Midbrain (tissue), 1 donor: ENCODE results near the gene RGS3.
"Not testable (repeated sequence)": the region's sequence is repeated elsewhere in the genome, so short reads cannot be mapped to it uniquely, and the experiment has no call there.

ENCODE experiments used
- DNase-seq: peaks from one replicate; lab custom pipeline; 2025; lab: John Stamatoyannopoulos, UW

Gene RGS3

DNA sequence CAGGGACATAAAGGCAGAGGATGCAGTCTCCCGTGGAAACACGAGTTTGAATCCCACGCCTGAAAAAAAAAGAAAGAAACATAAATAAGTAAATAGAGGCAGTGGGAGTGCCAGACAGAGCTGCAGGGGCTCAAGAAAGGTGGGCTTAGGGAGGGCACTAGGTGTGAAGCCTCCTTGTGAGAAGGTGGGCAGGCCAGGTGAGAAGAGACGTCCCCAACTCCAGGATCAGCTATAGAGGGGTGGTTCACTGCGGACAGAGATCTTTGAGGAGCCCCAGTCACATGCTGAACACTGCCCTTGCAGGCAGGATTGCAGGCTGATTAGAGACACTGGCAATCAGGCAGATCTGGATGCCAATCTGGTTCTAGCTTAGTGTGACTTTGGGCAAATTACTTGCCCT is 172.1 kb downstream of the RGS3 start:
- DNase-seq = no peak

DNA sequence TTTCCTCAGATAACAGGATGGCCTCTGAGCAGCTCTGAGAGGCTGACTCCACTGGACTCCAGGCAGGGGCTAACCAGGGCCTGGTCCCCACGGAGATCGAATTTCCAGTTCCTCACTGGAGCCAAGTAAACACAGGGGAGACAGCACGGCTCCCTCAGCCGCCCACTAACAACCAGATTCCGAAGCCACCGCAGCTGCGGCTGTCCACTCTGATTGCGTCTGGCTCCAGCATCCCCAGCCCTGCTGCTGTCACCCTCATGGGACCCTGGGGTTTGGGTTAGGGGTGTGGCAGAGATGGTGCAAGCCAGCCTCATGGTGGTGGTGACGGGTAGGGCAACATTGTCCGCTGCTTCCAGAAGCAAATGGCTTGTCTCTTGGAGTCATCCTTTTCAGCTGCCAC is 172.6 kb downstream of the RGS3 start:
- DNase-seq = no peak

DNA sequence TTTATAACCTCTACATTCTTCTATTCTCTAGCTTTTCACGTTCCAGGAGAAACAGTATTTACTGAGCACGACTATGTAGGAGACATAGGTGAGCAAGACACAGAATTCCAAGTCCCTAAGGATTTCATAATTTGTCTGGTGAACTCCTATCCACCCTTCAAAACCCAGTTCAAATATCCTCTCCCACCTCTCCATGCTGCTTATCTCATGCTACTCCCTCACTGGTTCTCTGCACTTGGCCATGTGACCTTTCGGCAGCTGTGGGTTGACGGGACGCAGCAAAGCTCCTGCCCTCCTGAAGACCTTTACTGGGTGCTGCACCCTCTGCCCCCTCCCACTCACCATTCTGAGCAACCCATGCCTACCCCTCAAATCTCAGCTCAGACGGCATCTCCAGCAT is 173.2 kb downstream of the RGS3 start:
- no peak for DNase-seq

DNA sequence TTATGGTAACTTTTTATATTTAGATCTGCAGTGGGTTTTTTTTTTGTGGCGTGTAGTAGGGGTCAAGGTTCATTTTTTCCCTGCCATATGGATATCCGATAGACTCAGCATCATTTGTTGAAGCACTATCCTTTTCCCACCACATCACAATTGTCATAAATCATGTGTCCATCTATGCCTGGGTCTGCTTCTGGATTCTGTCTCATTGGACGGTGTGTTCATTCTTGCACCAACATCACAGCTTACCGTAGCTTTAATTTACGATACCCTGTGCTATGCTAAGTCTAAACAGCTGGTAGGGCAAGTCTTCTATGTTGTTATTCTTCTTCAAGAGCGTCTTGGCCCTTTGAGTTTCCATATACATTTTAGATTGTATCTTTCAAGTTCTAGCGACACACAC is 175.0 kb downstream of the RGS3 start:
- DNase-seq = no peak

DNA sequence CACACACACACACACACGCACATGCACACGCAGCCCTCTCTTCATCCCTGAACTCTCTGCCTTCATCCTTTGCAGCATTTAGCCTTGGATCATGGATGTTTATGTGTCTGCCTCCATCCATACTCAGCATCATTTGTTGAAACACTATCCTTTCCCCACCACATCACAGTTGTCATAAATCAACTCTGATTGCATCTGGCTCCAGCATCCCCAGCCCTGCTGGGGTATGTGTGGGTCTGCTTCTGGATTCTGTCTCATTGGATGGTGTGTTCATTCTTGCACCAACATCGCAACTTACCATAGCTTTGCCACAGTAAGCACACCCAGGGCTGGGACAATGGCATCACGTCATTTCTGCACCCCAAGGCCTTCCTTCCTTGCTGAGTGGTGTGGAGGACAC is 175.4 kb downstream of the RGS3 start:
- DNase-seq = no peak

DNA sequence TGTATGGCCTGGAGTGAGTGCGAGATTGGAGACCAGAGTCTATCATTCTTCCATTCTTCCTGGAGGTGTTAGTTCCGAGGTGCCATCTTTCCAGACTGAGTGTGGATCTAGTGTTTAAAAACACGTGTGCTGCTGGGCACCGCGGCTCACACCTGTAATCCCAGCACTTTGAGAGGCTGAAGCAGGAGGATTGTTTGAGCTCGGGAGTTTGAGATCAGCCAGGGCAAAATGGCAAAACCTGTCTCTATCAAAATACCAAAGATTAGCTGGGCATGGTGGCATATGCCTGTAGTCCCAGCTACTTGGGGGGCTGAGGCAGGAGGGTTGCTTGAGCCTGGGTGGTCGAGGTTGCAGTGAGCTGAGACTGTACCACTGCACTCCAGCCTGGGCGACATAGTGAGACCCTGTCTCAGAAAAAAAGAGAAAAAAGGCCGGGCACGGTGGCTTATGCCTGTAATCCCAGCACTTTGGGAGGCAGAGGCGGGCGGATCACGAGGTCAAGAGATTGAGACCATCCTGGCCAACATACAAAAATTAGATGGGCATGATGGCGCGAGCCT is 176.0 kb downstream of the RGS3 start:
- DNase-seq = not testable (repeated sequence)

DNA sequence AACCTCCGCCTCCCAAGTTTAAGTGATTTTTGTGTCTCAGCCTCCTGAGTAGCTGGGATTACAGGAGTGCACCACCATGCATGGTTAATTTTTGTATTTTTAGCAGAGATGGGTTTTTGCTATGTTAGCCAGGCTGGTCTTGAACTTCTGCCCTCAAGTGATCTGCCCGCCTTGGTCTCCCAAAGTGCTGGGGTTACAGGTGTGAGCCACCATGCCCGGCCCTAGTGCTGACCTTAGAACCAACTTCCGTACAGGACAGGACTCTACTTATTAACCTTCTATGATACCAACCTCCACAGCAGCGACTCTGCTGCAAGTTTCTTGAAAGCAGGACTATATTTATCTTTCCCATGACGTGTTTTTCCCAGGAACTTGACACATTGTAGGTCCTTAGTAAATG is 176.9 kb downstream of the RGS3 start:
- no peak for DNase-seq

DNA sequence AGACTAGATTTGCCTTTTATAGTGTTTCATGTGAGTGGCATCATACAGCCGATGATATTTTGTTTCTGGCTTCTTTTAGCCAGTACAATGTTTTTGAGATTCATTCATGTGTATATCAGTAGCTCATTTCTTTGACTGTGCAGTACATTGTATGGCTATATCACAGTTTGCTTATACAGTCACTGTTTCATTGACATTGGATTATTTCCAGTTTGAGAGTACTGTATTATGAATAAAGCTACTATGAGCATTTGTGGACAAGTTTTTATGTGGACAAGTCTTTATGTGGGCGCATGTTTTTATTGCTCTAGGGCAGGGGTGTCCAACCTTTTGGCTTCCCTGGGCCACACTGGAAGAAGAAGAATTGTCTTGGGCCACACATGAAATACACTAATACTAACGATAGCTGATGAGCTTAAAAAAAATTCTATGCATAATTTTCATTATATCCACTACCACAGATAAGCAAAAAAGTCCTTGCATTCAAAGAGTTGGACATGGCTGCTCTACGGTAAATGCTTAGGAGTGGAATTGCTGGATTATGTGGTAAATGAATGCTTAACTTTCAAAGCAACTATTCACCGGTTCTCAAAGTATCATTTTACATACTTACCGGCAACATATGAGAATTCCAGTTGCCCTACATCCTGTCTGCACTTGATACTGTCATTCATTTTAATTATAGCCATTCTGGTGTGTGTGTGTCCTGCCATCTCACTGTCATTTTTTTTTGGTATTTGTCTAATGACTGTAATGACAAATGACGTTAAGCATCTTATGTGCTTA is 177.8 kb downstream of the RGS3 start:
- no peak for DNase-seq

DNA sequence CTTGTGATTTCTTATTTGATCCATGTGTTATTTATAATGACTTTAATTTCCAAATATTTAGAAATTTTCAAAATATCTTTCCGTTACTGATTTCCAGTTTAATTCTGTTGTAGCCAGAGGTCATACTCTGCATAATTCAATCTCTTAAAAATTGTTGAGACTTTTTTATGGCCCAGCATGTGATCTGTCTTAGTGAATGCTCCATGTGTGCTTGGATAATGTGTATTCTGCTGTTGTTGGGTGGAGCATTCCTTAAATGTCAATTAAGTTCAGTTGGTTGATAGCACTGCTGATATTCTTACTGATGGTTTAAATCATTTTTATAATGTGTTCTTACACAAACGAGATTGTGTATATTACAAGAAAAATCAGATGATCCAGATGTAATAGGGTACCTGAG is 180.8 kb downstream of the RGS3 start:
- no peak for DNase-seq

DNA sequence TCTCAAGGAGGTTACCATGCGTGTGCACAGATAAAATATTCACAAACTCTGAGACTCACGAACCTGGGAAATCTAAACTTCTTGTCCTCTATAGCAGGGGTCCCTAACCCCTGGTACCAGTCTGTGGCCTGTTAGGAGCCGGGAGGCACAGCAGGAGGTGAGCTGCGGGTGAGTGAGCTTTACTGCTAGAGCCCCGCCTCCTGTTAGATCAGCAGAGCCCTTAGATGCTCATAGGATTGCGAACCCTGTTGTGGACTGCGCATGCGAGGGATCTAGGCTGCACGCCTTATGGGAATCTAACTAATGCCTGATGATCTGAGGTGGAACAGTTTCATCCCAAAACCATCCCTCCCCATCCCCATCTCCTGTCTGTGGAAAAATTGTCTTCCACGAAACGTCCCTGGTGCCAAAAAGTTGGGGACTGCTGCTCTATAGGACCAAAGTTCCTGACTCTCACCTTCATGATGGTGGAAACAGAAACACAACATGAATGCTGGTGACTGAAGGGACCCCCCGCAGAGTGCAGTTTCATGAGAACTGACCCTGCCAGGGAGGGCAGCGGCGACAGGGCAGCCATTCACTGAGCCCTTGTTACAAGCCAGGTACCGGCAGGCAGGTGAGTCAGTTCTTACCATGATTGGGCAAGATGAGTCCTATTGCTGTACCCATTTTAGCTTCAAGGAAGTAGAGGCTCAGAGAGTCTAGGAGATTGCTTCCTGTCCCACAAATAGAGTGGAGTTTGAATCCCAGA is 181.9 kb downstream of the RGS3 start:
- no peak for DNase-seq

DNA sequence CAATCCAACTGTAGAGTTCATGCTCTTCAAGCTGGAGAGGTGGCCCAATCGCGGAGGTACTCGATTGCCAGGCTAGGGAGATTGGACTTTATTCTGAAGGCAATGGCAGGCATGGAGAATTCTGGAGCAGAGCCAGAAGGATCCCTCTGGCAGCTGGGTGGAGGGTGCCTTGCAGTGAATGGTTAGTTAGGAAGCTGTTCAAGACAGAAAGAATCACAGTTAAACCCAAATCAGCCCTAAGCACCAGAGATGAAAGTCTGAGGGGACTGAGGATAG is 182.4 kb downstream of the RGS3 start:
- no peak for DNase-seq

DNA sequence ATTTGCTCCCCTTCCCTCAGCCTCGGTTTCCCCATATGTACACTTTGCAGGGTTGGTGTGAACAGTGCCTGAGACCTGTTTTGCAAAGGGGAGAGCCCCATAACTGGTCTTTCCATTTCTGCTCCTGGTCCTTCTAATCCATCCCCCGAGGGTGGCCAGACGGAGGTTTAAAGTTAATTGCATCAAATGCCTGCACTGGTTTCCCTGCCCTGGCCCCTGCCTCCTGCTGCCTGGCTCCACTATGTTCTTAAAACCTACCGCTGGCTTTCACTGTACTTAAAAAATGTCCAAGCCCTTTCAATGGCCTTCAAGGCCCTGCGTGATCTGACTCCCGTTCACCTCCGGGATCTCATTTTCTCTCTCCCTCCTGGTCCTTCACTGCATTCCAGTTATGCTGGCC is 183.0 kb downstream of the RGS3 start:
- no peak for DNase-seq
